Measurements from ENCODE around the gene PCSK2.

PCSK2 gene

GRCh38 chr20:17298171-17298570 is 71.3 kb downstream of the PCSK2 start:
- Histone ChIP-seq H3K9me3 (ENCODE audit: control insufficient read depth in 2 of 2, low read length in 2 of 2) (no peaks in the 10 kb centered on the region), H3K27ac (ENCODE audit: low read depth in 2 of 2, low read length in 2 of 2) (no peak overlapping the region), H3K27me3 (ENCODE audit: control insufficient read depth in 2 of 2, insufficient read depth in 2 of 2, low read length in 2 of 2) (no peaks in the 10 kb centered on the region), H3K36me3 (ENCODE audit: control insufficient read depth in 2 of 2, insufficient read depth in 2 of 2, low read length in 2 of 2) (no peaks in the 10 kb centered on the region), H3K4me1 (ENCODE audit: control insufficient read depth in 2 of 2, insufficient read depth in 2 of 2, low read length in 2 of 2) (no peaks in the 10 kb centered on the region), H3K4me3 (ENCODE audit: low read length in 2 of 2) (no peak overlapping the region), H3K9ac (ENCODE audit: low read depth in 1 of 2, low read length in 2 of 2) (no peak overlapping the region)

GRCh38 chr20:17298751-17299150 is 71.9 kb downstream of the PCSK2 start:
- no peak overlapping the region for H3K27ac ChIP-seq (ENCODE audit: low read depth in 2 of 2, low read length in 2 of 2)
- H3K27me3 ChIP-seq (ENCODE audit: control insufficient read depth in 2 of 2, insufficient read depth in 2 of 2, low read length in 2 of 2) = no peaks in the 10 kb centered on the region
- no peak overlapping the region for H3K4me3 ChIP-seq (ENCODE audit: low read length in 2 of 2)
- H3K36me3 ChIP-seq (ENCODE audit: control insufficient read depth in 2 of 2, insufficient read depth in 2 of 2, low read length in 2 of 2) = no peaks in the 10 kb centered on the region
- no peaks in the 10 kb centered on the region for H3K4me1 ChIP-seq (ENCODE audit: control insufficient read depth in 2 of 2, insufficient read depth in 2 of 2, low read length in 2 of 2)
- no peak overlapping the region for H3K9ac ChIP-seq (ENCODE audit: low read depth in 1 of 2, low read length in 2 of 2)
- H3K9me3 ChIP-seq (ENCODE audit: control insufficient read depth in 2 of 2, low read length in 2 of 2) = no peaks in the 10 kb centered on the region

GRCh38 chr20:17300113-17300512 is 73.3 kb downstream of the PCSK2 start:
- H3K27me3 ChIP-seq (ENCODE audit: control insufficient read depth in 2 of 2, insufficient read depth in 2 of 2, low read length in 2 of 2) = no peaks in the 10 kb centered on the region
- no peaks in the 10 kb centered on the region for H3K4me1 ChIP-seq (ENCODE audit: control insufficient read depth in 2 of 2, insufficient read depth in 2 of 2, low read length in 2 of 2)
- no peak overlapping the region for H3K27ac ChIP-seq (ENCODE audit: low read depth in 2 of 2, low read length in 2 of 2)
- no peak overlapping the region for H3K4me3 ChIP-seq (ENCODE audit: low read length in 2 of 2)
- H3K9me3 ChIP-seq (ENCODE audit: control insufficient read depth in 2 of 2, low read length in 2 of 2) = no peaks in the 10 kb centered on the region
- H3K9ac ChIP-seq (ENCODE audit: low read depth in 1 of 2, low read length in 2 of 2) = no peak overlapping the region
- H3K36me3 ChIP-seq (ENCODE audit: control insufficient read depth in 2 of 2, insufficient read depth in 2 of 2, low read length in 2 of 2) = no peaks in the 10 kb centered on the region

- no peaks in the 10 kb centered on the region for H3K4me1 ChIP-seq (ENCODE audit: control insufficient read depth in 2 of 2, insufficient read depth in 2 of 2, low read length in 2 of 2)
- no peaks in the 10 kb centered on the region for H3K36me3 ChIP-seq (ENCODE audit: control insufficient read depth in 2 of 2, insufficient read depth in 2 of 2, low read length in 2 of 2)
- no peak overlapping the region for H3K4me3 ChIP-seq (ENCODE audit: low read length in 2 of 2)
- no peaks in the 10 kb centered on the region for H3K27me3 ChIP-seq (ENCODE audit: control insufficient read depth in 2 of 2, insufficient read depth in 2 of 2, low read length in 2 of 2)
- H3K9me3 ChIP-seq (ENCODE audit: control insufficient read depth in 2 of 2, low read length in 2 of 2) = no peaks in the 10 kb centered on the region
- no peak overlapping the region for H3K27ac ChIP-seq (ENCODE audit: low read depth in 2 of 2, low read length in 2 of 2)
- H3K9ac ChIP-seq (ENCODE audit: low read depth in 1 of 2, low read length in 2 of 2) = no peak overlapping the region
Measured at GRCh38 chr20:17304774-17305173, 77.9 kb downstream of the PCSK2 start.

GRCh38 chr20:17306427-17306826 is 79.6 kb downstream of the PCSK2 start:
- H3K4me1 ChIP-seq (ENCODE audit: control insufficient read depth in 2 of 2, insufficient read depth in 2 of 2, low read length in 2 of 2) = no peaks in the 10 kb centered on the region
- no peak overlapping the region for H3K27ac ChIP-seq (ENCODE audit: low read depth in 2 of 2, low read length in 2 of 2)
- no peaks in the 10 kb centered on the region for H3K36me3 ChIP-seq (ENCODE audit: control insufficient read depth in 2 of 2, insufficient read depth in 2 of 2, low read length in 2 of 2)
- H3K27me3 ChIP-seq (ENCODE audit: control insufficient read depth in 2 of 2, insufficient read depth in 2 of 2, low read length in 2 of 2) = no peaks in the 10 kb centered on the region
- no peak overlapping the region for H3K9ac ChIP-seq (ENCODE audit: low read depth in 1 of 2, low read length in 2 of 2)
- no peaks in the 10 kb centered on the region for H3K9me3 ChIP-seq (ENCODE audit: control insufficient read depth in 2 of 2, low read length in 2 of 2)
- H3K4me3 ChIP-seq (ENCODE audit: low read length in 2 of 2) = no peak overlapping the region

- Histone ChIP-seq H3K27me3 (ENCODE audit: control insufficient read depth in 2 of 2, insufficient read depth in 2 of 2, low read length in 2 of 2) (peaks cover 10 to 13% of the 10 kb centered on the region in 2 donors), H3K27ac (ENCODE audit: low read depth in 2 of 2, low read length in 2 of 2) (no peak overlapping the region), H3K4me1 (ENCODE audit: control insufficient read depth in 2 of 2, insufficient read depth in 2 of 2, low read length in 2 of 2) (no peaks in the 10 kb centered on the region), H3K4me3 (ENCODE audit: low read length in 2 of 2) (no peak overlapping the region), H3K9me3 (ENCODE audit: control insufficient read depth in 2 of 2, low read length in 2 of 2) (no peaks in the 10 kb centered on the region), H3K36me3 (ENCODE audit: control insufficient read depth in 2 of 2, insufficient read depth in 2 of 2, low read length in 2 of 2) (no peaks in the 10 kb centered on the region), H3K9ac (ENCODE audit: low read depth in 1 of 2, low read length in 2 of 2) (no peak overlapping the region)
Measured at GRCh38 chr20:17314264-17314663, 87.4 kb downstream of the PCSK2 start.

GRCh38 chr20:17315407-17316231 is 88.8 kb downstream of the PCSK2 start:
- H3K27me3 ChIP-seq (ENCODE audit: control insufficient read depth in 2 of 2, insufficient read depth in 2 of 2, low read length in 2 of 2) = peaks cover 10 to 13% of the 10 kb centered on the region in 2 donors
- no peaks in the 10 kb centered on the region for H3K9me3 ChIP-seq (ENCODE audit: control insufficient read depth in 2 of 2, low read length in 2 of 2)
- H3K9ac ChIP-seq (ENCODE audit: low read depth in 1 of 2, low read length in 2 of 2) = no peak overlapping the region
- H3K36me3 ChIP-seq (ENCODE audit: control insufficient read depth in 2 of 2, insufficient read depth in 2 of 2, low read length in 2 of 2) = no peaks in the 10 kb centered on the region
- H3K4me1 ChIP-seq (ENCODE audit: control insufficient read depth in 2 of 2, insufficient read depth in 2 of 2, low read length in 2 of 2) = no peaks in the 10 kb centered on the region
- H3K4me3 ChIP-seq (ENCODE audit: low read length in 2 of 2) = no peak overlapping the region
- H3K27ac ChIP-seq (ENCODE audit: low read depth in 2 of 2, low read length in 2 of 2) = no peak overlapping the region

GRCh38 chr20:17316316-17317038 is 89.6 kb downstream of the PCSK2 start:
- H3K4me1 ChIP-seq (ENCODE audit: control insufficient read depth in 2 of 2, insufficient read depth in 2 of 2, low read length in 2 of 2) = no peaks in the 10 kb centered on the region
- peaks cover 10 to 13% of the 10 kb centered on the region in 2 donors for H3K27me3 ChIP-seq (ENCODE audit: control insufficient read depth in 2 of 2, insufficient read depth in 2 of 2, low read length in 2 of 2)
- no peak overlapping the region for H3K9ac ChIP-seq (ENCODE audit: low read depth in 1 of 2, low read length in 2 of 2)
- no peaks in the 10 kb centered on the region for H3K36me3 ChIP-seq (ENCODE audit: control insufficient read depth in 2 of 2, insufficient read depth in 2 of 2, low read length in 2 of 2)
- H3K4me3 ChIP-seq (ENCODE audit: low read length in 2 of 2) = no peak overlapping the region
- H3K27ac ChIP-seq (ENCODE audit: low read depth in 2 of 2, low read length in 2 of 2) = no peak overlapping the region
- H3K9me3 ChIP-seq (ENCODE audit: control insufficient read depth in 2 of 2, low read length in 2 of 2) = no peaks in the 10 kb centered on the region

GRCh38 chr20:17317341-17317740 is 90.5 kb downstream of the PCSK2 start:
- no peak overlapping the region for H3K4me3 ChIP-seq (ENCODE audit: low read length in 2 of 2)
- H3K9ac ChIP-seq (ENCODE audit: low read depth in 1 of 2, low read length in 2 of 2) = no peak overlapping the region
- H3K36me3 ChIP-seq (ENCODE audit: control insufficient read depth in 2 of 2, insufficient read depth in 2 of 2, low read length in 2 of 2) = no peaks in the 10 kb centered on the region
- no peak overlapping the region for H3K27ac ChIP-seq (ENCODE audit: low read depth in 2 of 2, low read length in 2 of 2)
- peaks cover 10 to 13% of the 10 kb centered on the region in 2 donors for H3K27me3 ChIP-seq (ENCODE audit: control insufficient read depth in 2 of 2, insufficient read depth in 2 of 2, low read length in 2 of 2)
- H3K4me1 ChIP-seq (ENCODE audit: control insufficient read depth in 2 of 2, insufficient read depth in 2 of 2, low read length in 2 of 2) = no peaks in the 10 kb centered on the region
- no peaks in the 10 kb centered on the region for H3K9me3 ChIP-seq (ENCODE audit: control insufficient read depth in 2 of 2, low read length in 2 of 2)

- Histone ChIP-seq H3K4me1 (ENCODE audit: control insufficient read depth in 2 of 2, insufficient read depth in 2 of 2, low read length in 2 of 2) (no peaks in the 10 kb centered on the region), H3K4me3 (ENCODE audit: low read length in 2 of 2) (no peak overlapping the region), H3K9me3 (ENCODE audit: control insufficient read depth in 2 of 2, low read length in 2 of 2) (no peaks in the 10 kb centered on the region), H3K27ac (ENCODE audit: low read depth in 2 of 2, low read length in 2 of 2) (no peak overlapping the region), H3K9ac (ENCODE audit: low read depth in 1 of 2, low read length in 2 of 2) (no peak overlapping the region), H3K36me3 (ENCODE audit: control insufficient read depth in 2 of 2, insufficient read depth in 2 of 2, low read length in 2 of 2) (no peaks in the 10 kb centered on the region), H3K27me3 (ENCODE audit: control insufficient read depth in 2 of 2, insufficient read depth in 2 of 2, low read length in 2 of 2) (peaks cover 5 to 13% of the 10 kb centered on the region in 2 donors)
Measured at GRCh38 chr20:17320456-17320855, 93.6 kb downstream of the PCSK2 start.
